ENCODE results near the gene GOLGA3. TPM values are rescaled to one million over a fixed set of nuclear protein-coding genes. Genes with fewer than 3 reads are reported as not detected.

GOLGA3 gene
- total RNA-seq, 1 donor from 2014 or later: 134 TPM

DNA sequence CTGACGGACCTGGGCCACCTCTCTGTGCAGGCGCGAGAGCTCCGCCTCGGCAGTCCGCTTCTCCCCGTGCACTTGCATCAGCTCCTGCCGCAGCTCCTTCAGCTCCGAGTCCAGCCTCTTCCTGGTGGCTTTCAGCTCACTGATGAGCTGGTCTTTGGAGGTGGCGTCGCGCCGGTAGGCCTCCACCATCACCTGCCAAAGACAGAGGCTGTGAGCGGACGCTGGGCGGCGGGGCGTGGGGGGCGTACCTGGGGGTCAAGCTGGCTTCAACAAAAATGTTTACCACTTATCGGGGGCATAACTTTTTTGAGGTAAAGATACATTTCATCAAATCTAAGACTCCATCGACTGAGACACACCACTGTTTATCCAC is 39.6 kb downstream of the GOLGA3 start:
- no peak overlapping the region for H3K4me3 ChIP-seq (ENCODE audit: low read depth, low read length)
- TF ChIP-seq CTCF (IDR thresholded peaks at IDR 0.05; ENCODE audit: insufficient read depth, low read length, severe bottlenecking): no peak
- DNase-seq (ENCODE audit: low read depth): no peak
- no peak for FAIRE-seq
- H3K36me3 ChIP-seq (ENCODE audit: control insufficient read depth, insufficient read depth, low read length): peaks cover 29% of the 10 kb centered on the region
- no peaks in the 10 kb centered on the region for H3K27me3 ChIP-seq (ENCODE audit: control insufficient read depth, insufficient read depth, low read length)

- Histone ChIP-seq H3K36me3 (ENCODE audit: control insufficient read depth, insufficient read depth, low read length) (peaks cover 29% of the 10 kb centered on the region), H3K27me3 (ENCODE audit: control insufficient read depth, insufficient read depth, low read length) (no peaks in the 10 kb centered on the region), H3K4me3 (ENCODE audit: low read depth, low read length) (no peak overlapping the region)
- DNase-seq (ENCODE audit: low read depth) (no peak), FAIRE-seq (no peak)
- TF ChIP-seq CTCF (IDR thresholded peaks at IDR 0.05; ENCODE audit: insufficient read depth, low read length, severe bottlenecking): no peak
These were observed 40.1 kb downstream of the GOLGA3 start for GRCh38 chr12:132788375-132789098.

DNA sequence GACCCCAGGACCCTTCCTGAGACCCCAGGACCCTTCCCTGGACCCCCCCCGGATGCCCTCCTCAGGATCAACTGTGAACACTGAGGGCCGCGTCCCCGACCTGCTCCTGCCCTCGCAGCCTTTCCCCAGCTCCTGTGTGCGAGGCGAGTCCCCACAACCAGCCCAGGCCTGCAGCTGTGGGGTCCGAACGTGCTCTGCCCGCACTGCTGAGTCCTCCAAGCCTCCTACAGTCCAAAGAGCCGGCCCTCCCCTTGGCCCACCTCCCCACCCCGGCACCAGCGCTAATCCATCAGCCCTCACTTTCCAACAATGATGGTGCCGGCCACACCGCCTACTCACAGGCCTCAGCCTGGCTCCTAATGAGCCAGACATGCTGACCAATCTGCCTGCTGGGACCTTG is 40.8 kb downstream of the GOLGA3 start:
- Histone ChIP-seq H3K36me3 (ENCODE audit: control insufficient read depth, insufficient read depth, low read length) (peaks cover 32% of the 10 kb centered on the region), H3K4me3 (ENCODE audit: low read depth, low read length) (no peak overlapping the region), H3K27me3 (ENCODE audit: control insufficient read depth, insufficient read depth, low read length) (no peaks in the 10 kb centered on the region)
- TF ChIP-seq CTCF (IDR thresholded peaks at IDR 0.05; ENCODE audit: insufficient read depth, low read length, severe bottlenecking): no peak
- no peak for FAIRE-seq
- DNase-seq (ENCODE audit: low read depth): no peak

GRCh38 chr12:132786192-132786591 is 42.5 kb downstream of the GOLGA3 start:
- FAIRE-seq: no peak

DNA sequence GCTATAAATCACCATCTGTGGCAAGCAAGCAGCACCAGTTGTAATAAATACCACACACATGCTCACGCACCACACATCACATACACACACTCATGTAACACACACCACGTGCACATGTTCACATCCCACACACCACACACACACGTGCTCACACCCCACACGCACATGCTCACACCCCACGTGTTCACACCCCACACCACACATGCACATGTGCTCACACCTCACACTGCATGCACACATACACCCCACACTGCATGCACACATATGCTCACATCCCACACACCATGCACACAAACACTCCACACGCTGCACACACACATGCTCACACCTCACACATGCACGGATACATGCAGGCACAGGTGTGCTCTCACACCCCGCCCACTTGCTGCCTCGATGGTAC is 44.1 kb downstream of the GOLGA3 start:
- peaks cover 39% of the 10 kb centered on the region for H3K36me3 ChIP-seq (ENCODE audit: control insufficient read depth, insufficient read depth, low read length)
- no peaks in the 10 kb centered on the region for H3K27me3 ChIP-seq (ENCODE audit: control insufficient read depth, insufficient read depth, low read length)
- TF ChIP-seq CTCF (IDR thresholded peaks at IDR 0.05; ENCODE audit: insufficient read depth, low read length, severe bottlenecking): no peak
- peak; percentile 98 for FAIRE-seq
- no peak overlapping the region for H3K4me3 ChIP-seq (ENCODE audit: low read depth, low read length)
- no peak for DNase-seq (ENCODE audit: low read depth)

More at GRCh38 chr12:132786192-132786591, 42.5 kb downstream of the GOLGA3 start:
- Histone ChIP-seq H3K36me3 (ENCODE audit: control insufficient read depth, insufficient read depth, low read length) (peaks cover 30% of the 10 kb centered on the region), H3K4me3 (ENCODE audit: low read depth, low read length) (no peak overlapping the region), H3K27me3 (ENCODE audit: control insufficient read depth, insufficient read depth, low read length) (no peaks in the 10 kb centered on the region)
- no peak for TF ChIP-seq CTCF (IDR thresholded peaks at IDR 0.05; ENCODE audit: insufficient read depth, low read length, severe bottlenecking)
- DNase-seq (ENCODE audit: low read depth): no peak
